Liver (tissue), 3 donors: ENCODE data around the gene PAX6.

Source experiments
- FOXA1 ChIP-seq: IDR thresholded peaks from 2 replicates; pipeline ENCODE4 v1.6.1; 2016; ENCODE audit warnings: antibody characterized with exemption
- HNF4A ChIP-seq, 2 donors: conservative IDR thresholded peaks; 2 replicates each; pipeline ENCODE4 v1.6.1; 2016; ENCODE audit warnings: antibody characterized with exemption in 2 of 2, mild to moderate bottlenecking in 2 of 2
- RXRA ChIP-seq, 2 donors: IDR thresholded peaks; 2 replicates each; pipeline ENCODE4 v1.6.1; 2017 to 2018; ENCODE audit warnings: antibody characterized with exemption in 2 of 2, mild to moderate bottlenecking in 1 of 2
- TF ChIP-seq, protein P1 (sequence below): fragments of 150-350 bp; IDR thresholded peaks from 2 replicates; pipeline ENCODE4 v1.5.1; 2017; ENCODE audit warnings: improper control_type of control experiment, low read depth, low read length; ENCODE audit not compliant: missing input control
- donor health status: healthy.
- donor health status: healthy.

DNA sequence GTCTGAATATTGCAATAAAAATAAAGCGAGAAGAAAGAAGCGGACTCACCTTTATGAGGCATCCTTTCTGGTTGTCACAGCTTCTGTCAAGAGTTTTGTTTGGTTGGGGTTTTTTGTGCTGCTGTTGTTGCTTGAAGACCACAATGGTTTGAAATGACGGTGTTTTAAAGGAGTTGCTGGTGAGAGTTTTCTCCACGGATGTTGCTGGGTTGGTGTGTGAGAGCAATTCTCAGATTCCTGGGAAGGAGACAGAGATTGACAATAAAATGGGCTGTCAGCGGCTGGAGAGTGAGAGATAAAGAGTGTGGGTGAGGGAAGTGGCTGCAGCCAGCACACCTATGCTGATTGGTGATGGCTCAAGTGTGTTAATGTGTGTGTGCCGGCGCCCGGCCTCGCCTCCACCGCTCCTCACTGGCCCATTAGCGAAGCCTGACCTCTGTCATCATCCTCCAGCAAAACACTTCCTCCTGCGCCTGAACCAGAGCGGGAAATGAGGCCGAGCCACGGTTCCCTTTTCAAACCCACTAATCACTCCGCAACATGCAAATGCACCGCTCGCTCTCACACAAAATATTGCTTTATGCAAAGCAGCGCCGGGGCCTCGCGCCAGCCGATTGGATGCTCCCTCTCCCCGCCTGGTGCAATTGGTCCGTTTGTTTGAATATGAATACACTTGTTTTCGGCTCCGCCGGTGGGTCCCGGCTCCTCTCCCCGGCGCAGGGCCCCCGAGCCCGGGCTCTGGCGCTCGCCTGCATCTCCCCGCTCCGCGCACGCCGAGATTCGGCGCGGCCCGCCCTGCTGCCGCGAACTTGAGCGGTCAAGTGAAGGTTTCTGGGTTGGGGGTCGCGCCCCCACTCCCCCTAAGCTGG lies at the start of gene PAX6:
- TF ChIP-seq, protein P1, sequence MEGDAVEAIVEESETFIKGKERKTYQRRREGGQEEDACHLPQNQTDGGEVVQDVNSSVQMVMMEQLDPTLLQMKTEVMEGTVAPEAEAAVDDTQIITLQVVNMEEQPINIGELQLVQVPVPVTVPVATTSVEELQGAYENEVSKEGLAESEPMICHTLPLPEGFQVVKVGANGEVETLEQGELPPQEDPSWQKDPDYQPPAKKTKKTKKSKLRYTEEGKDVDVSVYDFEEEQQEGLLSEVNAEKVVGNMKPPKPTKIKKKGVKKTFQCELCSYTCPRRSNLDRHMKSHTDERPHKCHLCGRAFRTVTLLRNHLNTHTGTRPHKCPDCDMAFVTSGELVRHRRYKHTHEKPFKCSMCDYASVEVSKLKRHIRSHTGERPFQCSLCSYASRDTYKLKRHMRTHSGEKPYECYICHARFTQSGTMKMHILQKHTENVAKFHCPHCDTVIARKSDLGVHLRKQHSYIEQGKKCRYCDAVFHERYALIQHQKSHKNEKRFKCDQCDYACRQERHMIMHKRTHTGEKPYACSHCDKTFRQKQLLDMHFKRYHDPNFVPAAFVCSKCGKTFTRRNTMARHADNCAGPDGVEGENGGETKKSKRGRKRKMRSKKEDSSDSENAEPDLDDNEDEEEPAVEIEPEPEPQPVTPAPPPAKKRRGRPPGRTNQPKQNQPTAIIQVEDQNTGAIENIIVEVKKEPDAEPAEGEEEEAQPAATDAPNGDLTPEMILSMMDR, result no peak
- TF ChIP-seq FOXA1 (no peak), HNF4A (conservative IDR thresholded peaks at IDR 0.05) (no peak), RXRA (IDR thresholded peaks at IDR 0.05) (no peak)
